HG03280 (cell line): ENCODE results near the gene ARHGAP23.

Source experiments
- ATAC-seq: cut with Tn5 transposase; IDR thresholded peaks from one replicate; pipeline ENCODE4 v1.9.1; 2021; ENCODE audit warnings: mild to moderate bottlenecking, moderate library complexity; ENCODE audit not compliant: unreplicated experiment

The ARHGAP23 gene

DNA sequence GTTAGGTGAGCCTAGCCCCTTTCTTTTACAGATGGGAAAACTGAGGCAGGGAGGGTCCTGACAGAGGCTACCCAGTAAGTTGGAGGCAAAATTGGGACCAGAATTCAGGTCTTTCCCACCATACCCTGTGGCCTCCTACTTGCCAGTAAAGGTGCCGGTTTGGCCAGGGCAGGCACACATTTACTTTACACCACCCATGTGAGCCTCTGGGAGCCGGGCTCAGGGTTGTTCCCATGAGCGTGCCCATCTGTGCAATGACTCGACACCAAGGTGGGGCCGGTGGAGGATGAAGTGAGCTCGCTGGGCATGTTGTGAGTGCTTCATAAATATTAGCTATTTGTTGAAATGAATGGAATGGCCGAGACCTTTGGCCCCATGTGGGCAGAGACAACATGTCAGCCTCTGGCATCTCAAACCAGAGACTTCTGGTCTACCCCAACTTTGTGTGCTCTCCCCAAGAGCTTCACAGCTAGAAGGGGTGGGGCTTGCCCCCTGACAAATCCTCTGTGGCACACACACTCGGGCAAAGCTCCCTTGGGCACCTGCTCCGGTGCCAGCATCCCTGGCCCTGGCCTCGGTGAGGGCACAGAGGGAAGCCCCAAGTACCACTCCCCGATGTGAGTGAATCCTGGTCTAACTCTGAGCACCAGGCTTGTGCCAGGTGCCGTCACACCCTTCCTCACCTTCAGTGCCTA lies 117.4 kb downstream of the ARHGAP23 start:
- ATAC-seq: no peak

GRCh38 chr17:38546396-38546795 lies 118.1 kb downstream of the ARHGAP23 start:
- no peak for ATAC-seq

DNA sequence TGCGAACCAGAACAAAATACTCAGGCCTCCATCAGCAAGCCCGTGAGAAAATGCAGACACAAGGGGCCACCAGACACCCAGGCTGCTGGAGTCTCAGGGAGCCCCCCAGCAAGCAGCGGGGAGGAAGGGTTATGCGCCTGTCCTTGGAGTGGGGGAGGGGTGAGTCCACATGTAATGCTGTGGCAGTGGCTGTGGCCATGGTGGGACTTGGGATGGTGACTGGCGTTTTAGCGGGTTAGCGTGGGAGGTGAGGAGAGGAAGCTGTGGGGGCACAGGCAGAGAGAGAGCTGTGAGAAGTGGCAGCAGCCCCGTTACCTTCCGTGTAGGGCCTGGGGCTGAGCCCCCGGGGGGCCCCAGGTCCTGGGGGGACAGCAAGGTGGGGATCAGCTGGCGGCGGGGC lies 119.2 kb downstream of the ARHGAP23 start:
- ATAC-seq: no peak

DNA sequence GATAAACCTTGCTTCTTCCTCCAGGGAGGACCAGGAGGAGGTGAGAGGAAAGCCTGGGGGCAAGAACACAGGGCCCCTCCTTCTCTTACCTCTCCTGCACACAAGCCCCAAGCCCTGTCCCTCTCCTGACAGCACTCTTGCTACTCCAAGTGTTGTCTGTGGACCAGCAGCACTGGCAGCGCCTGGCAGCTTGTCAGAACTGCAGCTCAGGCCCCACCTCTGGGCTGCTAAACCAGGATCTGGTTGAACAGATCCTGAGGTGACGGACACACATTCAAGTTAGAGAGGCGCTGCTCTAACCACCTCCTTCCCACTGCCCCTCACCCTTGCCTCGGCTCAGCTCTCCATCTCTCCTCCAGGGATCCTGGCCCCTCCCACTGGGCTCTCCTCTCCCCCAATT lies 121.0 kb downstream of the ARHGAP23 start:
- ATAC-seq: no peak

- no peak for ATAC-seq
Measured at GRCh38 chr17:38550661-38551060, 122.4 kb downstream of the ARHGAP23 start.

- no peak for ATAC-seq
Measured at GRCh38 chr17:38551121-38551520, 122.9 kb downstream of the ARHGAP23 start.

DNA sequence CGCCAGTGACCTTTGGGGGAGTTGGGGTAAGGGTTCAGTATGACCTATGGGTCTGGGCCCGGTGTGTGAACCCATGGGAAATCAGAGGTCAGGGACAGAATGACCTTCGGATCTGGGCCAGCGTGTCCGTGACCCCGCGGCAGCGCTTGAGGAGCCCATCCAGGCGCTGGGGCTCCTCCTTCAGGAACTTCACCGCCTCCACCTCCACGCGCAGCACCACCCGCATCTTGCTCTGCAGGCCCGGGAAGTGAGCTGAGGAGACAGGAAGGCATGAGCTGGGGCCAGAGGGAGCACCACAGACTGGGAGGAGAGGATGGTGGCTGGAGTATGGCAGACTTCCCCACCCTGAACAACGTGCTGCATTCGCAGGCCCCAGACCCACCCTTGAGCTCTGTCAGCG lies 124.1 kb downstream of the ARHGAP23 start:
- ATAC-seq: no peak

GRCh38 chr17:38554430-38555350 lies 126.4 kb downstream of the ARHGAP23 start:
- ATAC-seq: no peak

- no peak for ATAC-seq
Measured at GRCh38 chr17:38556239-38556638, 128.0 kb downstream of the ARHGAP23 start.

- ATAC-seq: no peak
Measured at GRCh38 chr17:38557396-38557795, 129.1 kb downstream of the ARHGAP23 start.

GRCh38 chr17:38557836-38558727 lies 129.8 kb downstream of the ARHGAP23 start:
- ATAC-seq: peak; percentile 69

- no peak for ATAC-seq
Measured at GRCh38 chr17:38558728-38559050, 130.4 kb downstream of the ARHGAP23 start.

DNA sequence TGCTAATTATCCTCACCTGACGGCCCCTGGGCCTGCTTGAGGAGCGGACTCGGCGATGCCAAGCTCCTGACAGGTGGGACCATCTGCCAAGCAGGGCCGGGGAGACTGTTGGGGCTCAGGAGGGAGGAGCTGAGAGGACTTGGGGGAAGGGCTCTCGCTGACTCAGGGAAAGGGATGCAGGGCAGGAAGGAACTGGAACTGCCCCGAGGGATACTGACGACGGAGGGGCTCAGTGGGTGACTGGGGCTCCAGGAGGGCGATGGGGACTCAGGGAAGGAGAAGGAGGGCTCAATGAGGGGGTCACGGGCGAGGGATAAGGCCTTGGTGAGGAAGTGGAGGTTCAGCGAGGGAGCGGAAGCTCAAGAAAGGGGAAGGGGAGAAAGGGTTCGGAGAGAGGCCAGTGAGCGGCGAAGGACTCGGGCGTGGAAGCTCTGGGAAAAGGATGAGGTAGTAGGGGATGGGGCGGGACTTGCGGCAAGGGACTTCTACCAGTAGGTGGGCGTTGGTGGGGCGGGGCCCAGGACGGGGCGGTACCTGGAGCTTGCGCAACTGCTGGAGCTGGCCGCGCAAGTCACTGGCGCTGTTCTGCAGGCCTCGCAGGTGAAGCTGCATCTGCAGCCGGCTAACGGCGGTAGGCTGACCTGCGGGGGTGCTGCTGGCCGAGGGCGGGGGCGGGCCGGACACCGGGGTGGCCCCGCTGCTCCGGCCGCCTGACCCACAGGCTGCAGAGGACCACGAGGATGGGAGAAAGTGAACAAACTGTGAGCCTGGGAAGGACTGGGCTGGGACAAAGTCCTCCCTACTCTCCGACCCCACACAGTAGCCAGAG lies 131.0 kb downstream of the ARHGAP23 start:
- ATAC-seq: peak; percentile 71

GRCh38 chr17:38559880-38560230 lies 131.6 kb downstream of the ARHGAP23 start:
- no peak for ATAC-seq

GRCh38 chr17:38560503-38561318 lies 132.4 kb downstream of the ARHGAP23 start:
- no peak for ATAC-seq

DNA sequence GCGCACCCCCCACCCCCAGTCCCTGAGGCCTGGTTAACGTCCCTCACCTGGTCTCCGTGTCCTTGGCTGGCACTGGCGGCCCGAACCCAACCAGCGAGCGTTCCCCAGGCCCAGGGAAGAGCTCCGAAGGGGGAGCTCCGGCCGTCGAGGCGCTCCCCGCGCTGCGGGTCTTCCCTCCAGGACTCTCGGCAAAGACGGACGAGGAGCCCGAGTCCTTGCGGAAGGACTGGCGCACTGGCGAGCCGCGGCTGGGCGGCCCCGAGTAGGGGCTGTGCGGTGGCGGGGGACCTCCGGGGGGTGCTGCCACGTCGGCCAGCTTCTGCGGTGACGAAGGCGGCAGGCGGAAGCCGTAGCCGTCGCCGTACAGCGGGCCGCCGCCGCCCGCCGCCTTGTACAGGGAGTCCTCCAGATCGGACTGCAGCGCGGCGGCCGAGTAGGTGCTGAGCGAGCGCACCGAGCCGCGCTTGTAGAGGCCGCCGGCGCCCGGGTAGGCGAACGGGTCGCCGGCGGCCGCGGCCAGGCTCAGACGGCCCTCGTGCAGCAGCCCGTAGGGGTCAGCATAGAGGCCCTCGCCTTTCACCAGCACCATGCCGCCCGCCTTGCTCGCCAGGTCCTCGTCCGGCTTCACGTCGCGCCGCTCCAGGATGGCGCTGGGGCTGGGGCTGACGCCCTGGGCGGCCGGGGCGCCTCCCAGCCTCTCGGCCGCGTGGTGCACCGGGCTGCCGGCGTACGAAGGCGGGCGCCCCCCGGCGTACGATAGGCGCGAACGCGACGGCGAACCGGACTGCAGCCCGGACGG lies 133.4 kb downstream of the ARHGAP23 start:
- ATAC-seq: no peak
